Ramos (cell line): Measurements from ENCODE around the gene EHBP1L1.

Experiments used
- in situ Hi-C: fragments of 300-500 bp; cut with MboI; formaldehyde crosslinking; loops from one replicate; pipeline ENCODE4 v1.14.3; 2022; ENCODE audit warnings: low sequenced_read_pairs; ENCODE audit not compliant: unreplicated experiment

The EHBP1L1 gene

DNA sequence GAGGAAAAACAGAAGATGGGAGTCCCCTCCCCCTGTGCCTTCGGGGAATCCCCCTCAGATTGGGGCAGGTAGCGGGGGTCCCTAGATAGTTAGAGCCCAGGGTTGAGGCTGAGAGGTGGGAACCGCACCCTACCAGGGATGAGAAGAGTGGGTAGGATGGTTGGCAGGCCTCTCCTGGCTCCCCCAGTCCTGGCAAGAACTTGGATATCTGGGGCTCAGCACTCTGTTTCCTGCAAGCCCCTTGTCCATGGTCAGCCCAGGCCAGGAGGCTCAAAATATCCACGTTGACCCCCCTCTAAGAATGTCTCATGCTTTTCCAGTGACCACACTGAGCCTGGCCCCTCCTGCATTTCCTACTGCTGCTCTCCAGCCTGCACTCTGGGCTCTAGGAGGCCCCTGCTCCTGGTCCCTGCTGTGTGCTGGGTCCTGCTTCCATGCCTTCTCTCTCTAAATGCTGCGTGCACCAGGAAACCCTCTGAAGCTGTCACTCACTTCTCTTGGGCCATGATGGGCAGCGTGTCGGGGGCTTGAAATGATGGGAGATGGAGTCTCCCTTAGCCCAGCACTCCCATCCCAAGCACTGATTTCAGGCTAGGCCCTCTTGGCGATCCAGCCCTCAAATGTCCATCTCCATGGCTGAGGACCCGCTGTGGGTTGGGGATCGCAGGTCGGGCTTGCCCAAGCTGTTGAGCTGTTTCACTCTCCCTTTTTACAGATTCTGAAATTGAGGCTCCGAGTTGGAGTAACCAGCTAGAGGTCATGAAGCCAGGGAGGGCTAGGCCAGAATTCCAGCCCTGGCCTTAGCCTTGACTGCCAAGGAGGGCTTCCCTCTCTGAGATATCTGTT lies 36.1 kb downstream of the EHBP1L1 start:
- in situ Hi-C loops: no loop called here

DNA sequence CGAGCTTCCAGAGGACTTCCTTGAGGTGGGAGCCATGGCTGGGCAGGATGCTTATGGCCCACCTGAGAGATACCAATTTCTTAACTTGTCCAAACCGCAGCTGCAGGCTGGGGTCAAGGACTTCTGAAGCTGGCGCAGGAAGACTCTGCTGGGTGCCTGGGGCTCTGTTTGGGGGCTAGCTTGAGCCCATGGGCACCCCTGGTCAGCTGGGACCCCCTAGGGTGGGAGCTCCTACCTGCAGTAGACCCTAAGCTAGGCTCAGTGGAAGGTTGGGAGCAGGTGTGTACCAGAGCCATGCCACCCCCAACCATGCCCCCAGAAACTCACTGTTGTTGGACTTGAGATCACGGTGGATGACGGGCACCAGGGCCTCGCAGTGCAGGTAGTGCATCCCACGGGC lies 36.8 kb downstream of the EHBP1L1 start:
- in situ Hi-C loops: no loop called here

DNA sequence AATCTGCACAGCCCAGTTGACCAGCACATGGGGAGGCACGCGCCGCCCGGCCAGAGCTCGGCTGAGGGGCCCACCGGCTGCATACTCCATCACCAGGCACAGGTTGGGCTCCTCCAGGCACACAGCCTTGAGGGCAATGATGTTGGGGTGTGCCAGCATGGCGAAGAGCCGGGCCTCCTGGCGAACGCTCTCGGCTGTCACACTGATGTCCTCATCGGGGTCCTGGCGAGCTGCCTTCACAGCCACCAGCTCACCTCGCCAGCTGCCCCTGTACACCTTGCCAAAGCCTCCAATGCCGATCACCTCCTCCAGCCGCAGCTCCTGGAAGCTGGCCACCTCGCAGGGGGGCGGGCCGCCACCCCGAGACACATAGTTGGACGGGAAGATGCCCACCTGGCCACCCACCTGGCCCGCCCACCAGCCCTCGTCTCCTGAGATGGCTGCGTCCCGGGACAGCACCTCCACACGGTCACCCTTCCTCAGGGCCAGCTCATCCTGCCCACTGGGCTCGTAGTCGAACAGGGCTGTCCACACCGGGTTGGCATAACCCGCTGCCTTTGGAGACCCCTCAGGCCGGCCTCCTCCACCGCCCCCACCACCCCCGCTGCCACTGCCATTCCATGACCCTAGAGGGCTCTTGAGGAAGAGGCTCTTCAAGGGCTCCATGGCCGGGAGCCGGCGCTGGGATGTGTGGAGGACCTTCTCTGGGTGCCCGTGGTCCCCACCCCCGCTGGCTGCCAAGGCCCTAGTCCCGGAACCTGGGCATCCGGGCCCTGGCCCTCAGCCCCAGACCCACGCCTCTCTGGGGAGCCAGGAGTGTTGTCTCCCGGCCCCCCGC lies 37.5 kb downstream of the EHBP1L1 start:
- in situ Hi-C loops: no loop called here

DNA sequence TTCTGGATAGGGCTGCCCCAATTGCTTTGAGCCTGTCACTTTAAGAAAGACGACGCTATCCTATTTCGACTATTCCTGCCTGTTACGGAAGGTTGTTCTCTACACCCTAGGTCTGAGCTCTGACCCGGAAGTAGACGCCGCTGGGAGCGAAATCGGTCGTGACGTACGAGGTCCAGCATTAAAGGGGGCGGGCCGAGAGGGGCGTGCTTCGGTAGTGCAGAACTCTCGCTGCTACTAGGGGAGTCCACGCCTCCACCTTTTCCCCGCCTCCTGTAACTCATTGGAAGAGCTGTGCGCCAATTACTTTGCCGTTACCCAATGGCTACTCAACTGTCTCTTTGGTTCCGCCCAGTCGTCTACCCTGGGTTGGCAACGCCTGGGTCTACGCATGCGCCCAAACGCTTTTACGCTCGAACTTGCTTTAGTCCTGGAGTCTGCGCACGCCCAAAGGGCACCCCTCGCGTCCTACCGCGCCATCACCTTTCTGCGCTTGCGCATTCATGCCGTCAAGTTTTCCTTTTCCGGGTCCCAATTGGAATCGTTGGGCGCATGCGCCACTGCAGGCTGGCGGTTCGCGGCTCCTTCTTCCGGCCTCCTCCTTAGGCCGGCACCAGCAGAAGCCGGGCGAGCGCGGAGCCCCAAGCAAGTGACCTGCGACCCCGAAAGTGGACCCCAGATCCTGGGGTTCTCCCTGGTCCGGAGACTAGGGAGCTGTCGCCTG lies 39.5 kb downstream of the EHBP1L1 start, which contains the start of gene PCNX3:
Gene PCNX3 (plus strand): TSS at position 548 of the 721 bp plus-strand sequence. CDS start 536 bp downstream, outside the sequence.
- in situ Hi-C loops: no loop called here

DNA sequence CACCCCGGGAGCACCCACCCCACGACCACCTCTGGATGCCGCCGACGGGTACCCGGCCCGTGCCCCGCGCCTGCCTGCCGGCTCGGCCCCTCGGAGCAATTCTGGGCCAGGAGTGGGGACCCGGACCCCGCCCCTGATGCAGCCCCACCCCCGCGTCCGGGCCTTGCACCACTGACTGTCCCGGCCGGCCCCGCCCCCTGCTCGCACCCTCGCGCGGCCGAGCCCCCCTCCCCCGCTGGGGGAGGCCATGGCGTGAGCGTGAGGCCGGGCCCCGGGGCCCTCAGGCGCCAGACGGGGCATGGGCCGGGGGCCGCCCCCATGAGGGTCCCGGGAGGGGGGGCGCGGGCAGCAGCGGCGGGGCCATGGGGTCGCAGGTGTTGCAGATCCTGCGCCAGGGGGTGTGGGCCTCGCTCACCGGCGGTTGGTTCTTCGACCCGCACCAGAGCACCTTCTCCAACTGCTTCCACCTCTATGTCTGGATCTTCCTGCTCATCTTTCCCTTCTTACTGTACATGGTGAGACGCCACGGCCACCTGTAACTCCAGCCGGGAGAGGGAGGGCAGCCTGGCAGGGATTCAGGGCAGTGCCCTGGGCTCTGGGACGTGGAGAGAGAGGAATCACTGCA lies 40.2 kb downstream of the EHBP1L1 start:
- in situ Hi-C loops: no loop called here

DNA sequence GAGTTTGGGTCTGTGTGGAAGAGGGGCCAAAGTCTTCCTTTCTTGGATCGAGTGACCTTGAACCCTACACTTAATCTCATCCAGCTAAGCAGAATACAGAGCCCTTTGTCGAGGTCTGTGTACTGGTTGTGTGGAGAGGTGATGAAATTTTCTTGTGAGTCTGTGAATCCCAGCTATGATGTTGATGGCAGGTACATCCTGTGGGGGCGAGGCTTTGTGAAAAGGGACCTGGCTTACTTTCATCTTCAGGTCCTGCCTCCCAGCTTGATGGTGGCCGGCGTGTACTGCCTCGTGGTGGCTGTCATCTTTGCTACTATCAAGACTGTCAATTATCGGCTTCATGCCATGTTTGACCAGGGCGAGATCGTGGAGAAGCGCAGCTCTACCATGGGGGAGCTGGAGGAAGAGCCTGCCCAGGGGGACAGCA lies 40.7 kb downstream of the EHBP1L1 start:
- in situ Hi-C loops: no loop called here

DNA sequence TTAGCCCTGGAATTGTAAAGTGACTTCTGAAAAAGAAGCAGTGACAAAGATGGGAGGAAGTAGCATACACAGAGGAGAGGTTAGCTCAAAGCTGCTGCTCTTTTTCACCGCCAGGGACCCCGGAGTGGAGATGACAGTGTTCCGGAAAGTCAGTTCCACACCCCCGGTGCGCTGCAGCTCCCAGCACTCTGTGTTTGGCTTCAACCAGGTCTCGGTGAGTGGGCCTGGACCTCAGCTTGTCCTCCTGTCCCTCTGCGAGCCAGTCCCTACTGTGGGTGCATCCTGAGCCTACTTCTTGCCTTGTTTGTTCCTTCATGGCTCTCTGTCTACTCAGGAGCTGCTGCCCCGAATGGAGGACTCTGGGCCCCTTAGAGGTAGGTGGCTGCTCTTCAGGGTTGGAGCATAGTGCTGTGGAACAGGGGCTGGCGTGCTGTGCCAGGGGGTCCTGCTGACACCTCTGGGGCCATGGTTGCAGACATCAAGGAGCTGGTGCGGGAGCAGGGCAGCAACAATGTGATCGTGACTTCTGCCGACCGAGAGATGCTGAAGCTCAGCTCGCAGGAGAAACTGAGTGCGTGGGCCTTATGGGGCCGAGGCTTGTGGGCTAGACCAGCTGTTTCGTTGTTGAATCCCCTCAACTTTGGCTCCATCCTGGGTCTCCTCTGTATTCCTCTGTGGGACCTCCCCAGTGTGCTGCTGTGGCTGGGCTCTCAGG lies 41.4 kb downstream of the EHBP1L1 start:
- in situ Hi-C loops: no loop called here

DNA sequence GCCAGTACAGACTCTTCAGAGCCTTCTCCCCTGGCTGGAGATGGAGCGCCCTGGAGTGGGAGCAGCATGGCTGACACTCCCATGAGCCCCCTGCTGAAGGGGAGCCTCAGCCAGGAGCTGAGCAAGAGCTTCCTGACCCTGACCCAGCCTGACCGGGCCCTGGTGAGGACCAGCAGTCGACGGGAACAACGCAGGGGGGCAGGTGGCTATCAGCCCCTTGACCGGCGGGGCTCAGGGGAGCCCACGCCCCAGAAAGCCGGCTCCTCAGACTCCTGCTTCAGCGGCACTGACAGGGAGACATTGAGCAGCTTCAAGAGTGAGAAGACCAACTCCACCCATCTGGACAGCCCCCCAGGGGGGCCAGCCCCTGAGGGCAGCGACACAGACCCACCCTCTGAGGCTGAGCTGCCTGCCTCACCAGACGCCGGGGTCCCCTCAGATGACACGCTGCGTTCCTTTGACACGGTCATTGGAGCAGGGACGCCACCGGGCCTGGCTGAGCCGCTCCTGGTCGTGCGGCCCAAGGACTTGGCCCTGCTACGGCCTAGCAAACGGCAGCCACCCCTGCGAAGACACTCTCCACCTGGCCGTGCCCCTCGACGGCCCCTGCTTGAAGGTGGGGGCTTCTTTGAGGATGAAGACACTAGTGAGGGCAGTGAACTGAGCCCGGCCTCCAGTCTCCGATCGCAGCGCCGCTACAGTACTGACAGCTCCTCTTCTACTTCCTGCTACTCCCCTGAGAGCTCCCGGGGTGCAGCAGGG lies 42.3 kb downstream of the EHBP1L1 start:
- in situ Hi-C loops: no loop called here

DNA sequence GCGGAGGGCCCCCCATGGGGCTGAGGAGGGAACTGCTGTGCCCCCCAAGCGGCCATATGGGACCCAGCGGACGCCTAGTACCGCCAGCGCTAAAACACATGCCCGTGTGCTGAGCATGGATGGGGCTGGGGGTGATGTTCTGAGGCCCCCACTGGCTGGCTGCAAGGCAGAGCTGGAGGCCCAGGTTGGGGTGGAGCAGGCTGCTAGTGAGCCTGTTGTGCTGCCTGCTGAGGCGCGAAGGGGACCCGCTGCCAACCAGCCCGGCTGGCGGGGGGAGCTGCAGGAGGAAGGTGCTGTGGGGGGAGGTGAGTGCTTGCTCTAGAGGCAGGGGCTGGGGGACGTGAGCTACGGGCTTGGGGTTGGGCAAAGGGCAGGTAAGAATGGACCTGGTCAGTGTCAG lies 42.9 kb downstream of the EHBP1L1 start:
- in situ Hi-C loops: no loop called here

DNA sequence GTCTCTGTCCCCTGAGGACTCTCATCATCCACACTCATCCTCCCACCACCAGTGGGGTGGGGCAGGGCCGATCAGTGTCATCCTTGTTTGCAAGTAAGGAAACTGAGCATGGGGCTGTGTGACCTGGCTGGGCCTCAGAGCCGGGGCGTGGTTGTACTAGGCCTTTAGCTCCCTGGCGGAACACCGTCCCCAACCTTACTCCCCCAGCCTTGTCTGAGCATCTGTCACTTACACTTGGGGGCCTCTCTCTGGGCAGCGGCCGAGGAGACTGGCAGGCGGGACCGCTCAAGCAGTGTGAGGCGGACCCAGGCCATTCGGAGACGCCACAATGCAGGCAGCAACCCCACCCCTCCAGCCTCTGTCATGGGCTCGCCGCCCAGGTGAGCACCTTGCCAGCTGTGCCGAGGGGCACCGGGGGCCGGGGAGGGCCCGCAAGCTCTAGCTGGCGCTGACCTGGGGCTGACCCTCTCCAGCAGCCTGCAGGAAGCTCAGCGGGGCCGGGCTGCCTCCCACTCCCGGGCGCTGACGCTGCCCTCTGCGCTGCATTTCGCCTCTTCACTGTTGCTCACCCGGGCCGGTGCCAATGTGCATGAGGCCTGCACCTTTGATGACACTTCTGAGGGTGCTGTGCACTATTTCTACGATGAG lies 43.6 kb downstream of the EHBP1L1 start:
- in situ Hi-C loops: no loop called here

DNA sequence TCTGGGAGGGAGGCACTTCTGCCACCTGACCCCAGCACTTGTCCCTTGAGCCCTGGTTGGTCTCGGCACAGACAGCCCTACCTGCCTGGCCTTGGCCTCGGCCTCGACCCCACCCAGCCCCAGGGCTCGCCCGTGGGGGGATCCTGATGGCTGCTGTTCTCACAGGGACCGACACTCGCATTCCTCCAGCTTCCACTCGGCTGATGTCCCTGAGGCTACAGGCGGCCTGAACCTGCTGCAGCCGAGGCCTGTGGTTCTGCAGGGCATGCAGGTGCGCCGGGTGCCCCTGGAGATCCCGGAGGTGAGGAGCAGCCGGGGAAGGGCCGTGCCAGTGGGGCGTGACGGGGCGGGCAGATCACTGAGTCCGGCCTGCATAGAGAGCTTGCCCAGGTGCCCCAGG lies 44.8 kb downstream of the EHBP1L1 start:
- in situ Hi-C loops: no loop called here

DNA sequence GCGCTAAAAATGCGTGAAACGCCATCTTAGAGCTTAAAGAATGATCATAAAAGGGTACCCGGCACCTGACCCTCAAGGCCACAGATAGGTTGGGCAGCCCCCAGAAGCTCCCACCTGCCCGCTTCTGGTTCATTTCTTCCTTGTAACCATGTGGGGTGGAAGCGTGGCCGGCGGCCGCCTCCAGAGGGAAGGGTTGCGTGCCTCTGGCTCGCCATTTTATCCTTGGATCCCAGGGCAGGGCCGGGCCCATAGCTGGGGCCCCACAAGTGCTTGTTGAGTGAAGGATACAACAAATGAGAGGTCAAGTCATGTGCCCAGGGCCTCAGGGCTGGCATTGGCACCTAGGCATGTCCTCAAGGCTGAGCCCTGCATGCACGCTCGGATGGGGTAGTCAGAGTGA lies 45.6 kb downstream of the EHBP1L1 start:
- in situ Hi-C loops: no loop called here

DNA sequence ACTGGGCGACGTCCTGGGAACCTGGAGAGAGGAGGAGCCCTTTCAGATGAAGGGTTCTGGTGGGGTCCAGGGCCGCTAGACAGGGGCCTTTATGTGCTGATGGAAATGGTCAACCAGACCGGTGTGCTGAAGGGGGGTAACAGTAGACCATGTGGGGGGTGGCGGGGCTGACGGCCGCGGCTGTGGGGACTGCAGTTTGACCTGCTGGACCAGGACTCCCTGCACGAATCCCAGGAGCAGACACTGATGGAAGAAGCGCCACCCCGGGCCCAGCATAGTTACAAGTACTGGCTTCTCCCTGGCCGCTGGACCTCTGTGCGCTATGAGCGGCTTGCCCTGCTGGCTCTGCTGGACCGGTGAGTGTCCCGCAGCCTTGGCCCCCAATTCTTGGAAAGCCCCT lies 46.2 kb downstream of the EHBP1L1 start:
- in situ Hi-C loops: no loop called here

DNA sequence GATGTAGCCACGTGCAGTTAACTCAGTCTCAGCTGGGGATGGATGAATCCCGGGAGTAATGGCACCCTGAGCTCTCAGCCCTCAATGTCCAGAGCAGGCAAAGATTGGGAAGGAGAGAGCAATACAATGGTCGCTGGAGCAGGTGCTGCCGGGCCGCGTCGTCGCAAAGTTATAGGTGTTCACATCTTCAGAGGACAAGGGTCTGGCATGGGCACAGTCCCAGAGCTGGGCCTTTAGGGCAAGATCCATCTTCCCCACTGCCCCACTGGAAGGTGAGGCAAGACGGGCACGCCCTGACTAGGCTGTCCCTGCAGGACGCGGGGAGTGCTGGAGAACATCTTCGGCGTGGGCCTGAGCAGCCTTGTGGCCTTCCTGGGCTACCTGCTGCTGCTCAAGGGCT lies 47.3 kb downstream of the EHBP1L1 start:
- in situ Hi-C loops: no loop called here

DNA sequence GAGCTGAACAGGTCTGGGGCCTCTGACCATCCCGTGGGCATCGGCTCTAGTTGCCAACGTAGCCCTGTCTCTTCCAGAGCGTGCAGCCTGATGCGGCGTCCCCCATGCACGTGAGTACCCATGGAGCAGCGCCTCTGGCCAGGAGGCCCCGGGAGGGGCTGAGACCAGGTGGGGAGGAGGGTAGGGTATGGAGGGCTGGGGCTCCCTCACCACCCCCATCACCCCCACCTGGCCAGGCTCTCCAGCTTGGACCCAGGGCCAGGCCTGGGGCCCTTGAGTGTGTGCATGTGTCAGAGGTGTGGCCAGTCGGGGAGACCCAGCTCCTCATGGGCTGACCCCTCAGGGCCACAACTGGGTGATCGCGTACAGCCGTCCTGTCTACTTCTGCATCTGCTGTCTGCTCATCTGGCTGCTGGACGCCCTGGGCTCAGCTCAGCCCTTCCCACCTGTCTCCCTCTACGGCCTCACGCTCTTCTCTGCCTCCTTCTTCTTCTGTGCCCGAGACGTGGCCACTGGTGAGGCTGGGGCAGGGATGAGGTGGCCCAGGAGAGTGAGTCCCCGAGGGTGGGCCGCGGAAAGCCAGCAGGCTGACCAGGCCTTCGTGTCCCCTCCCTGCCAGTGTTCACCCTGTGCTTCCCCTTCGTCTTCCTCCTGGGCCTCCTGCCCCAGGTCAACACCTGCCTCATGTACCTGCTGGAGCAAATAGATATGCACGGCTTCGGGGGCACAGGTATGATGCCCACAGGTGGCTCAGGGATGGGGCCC lies 48.2 kb downstream of the EHBP1L1 start:
- in situ Hi-C loops: no loop called here

DNA sequence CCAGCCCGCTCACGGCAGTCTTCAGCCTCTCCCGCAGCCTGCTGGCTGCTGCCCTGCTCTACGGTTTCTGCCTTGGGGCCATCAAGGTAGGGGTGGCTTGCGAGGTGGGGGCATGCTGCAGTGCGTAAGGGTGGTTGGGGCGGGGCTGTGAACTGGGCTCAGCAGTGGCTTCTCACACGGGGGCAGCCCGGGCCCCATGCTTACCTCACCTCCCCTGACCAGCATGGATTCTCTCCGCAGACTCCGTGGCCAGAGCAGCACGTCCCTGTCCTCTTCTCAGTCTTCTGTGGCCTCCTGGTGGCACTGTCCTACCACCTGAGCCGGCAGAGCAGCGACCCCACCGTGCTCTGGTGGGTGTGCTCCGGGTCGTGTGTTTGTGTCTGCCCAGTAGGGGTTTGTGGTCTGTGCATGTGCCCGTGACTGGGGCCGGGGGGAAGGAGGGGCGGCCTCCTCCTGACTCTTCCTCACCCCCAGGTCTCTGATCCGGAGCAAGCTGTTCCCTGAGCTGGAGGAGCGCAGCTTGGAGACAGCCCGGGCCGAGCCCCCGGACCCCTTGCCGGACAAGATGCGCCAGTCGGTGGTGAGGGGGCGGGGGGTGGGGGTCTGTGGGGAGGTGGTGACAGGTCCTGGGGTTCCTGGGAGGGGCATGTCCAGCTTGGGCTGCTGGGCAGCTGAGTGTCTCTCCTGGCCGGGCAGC lies 49.2 kb downstream of the EHBP1L1 start:
- in situ Hi-C loops: no loop called here
